CD4-positive, alpha-beta T cell (primary cell): ENCODE data around the gene NRXN3. TPM values are rescaled to one million over a fixed set of nuclear protein-coding genes. Genes with fewer than 3 reads are reported as not detected.

ENCODE experiments used
- ATAC-seq: fragments of 200-7000 bp; cut with Tn5 transposase; one replicate; pipeline ENCODE4 v1.10.0; 2022; ENCODE audit warnings: mild to moderate bottlenecking; ENCODE audit not compliant: poor library complexity
- CTCF ChIA-PET: fragments of 350-600 bp; sonication (Branson Sonifier 250); formaldehyde crosslinking; loops from one replicate; lab custom pipeline; 2021; ENCODE audit warnings: antibody characterized with exemption, inconsistent platforms; lab: Charles Lee
- POLR2A ChIA-PET: fragments of 350-600 bp; sonication (Branson Sonifier 250); formaldehyde crosslinking; loops from one replicate; lab custom pipeline; 2021; ENCODE audit warnings: antibody characterized with exemption, inconsistent platforms; lab: Charles Lee
- DNase-seq, 14 experiments: peaks; one replicate each; pipeline ENCODE4 v3.0.0-alpha.2; 2013 to 2020; ENCODE audit warnings: mixed read lengths in 2 of 14
- H3K27ac ChIP-seq, 2 donors: one replicate each; pipeline versions ENCODE4 v1.5.1 to v1.7.0; 2013; ENCODE audit warnings: low read length in 2 of 2, low read depth in 1 of 2, mild to moderate bottlenecking in 1 of 2
- H3K27me3 ChIP-seq, 2 experiments: 1 replicate in 1 of 2; 2 replicates in 1 of 2; pipeline versions ENCODE4 v1.6.1 to v1.7.0; 2013; ENCODE audit warnings: low read length in 2 of 2, control low read depth in 1 of 2, mild to moderate bottlenecking in 1 of 2, moderate library complexity in 1 of 2; ENCODE audit not compliant: insufficient read depth in 2 of 2, control insufficient read depth in 1 of 2
- H3K36me3 ChIP-seq: one replicate; pipeline ENCODE4 v1.6.1; 2013; ENCODE audit warnings: low read length, control low read depth; ENCODE audit not compliant: insufficient read depth
- H3K4me1 ChIP-seq: one replicate; pipeline ENCODE4 v1.6.1; 2013; ENCODE audit warnings: low read length, control low read depth; ENCODE audit not compliant: insufficient read depth
- H3K4me3 ChIP-seq: one replicate; pipeline ENCODE4 v1.5.1; 2013; ENCODE audit warnings: mild to moderate bottlenecking, low read length, moderate library complexity
- H3K9me3 ChIP-seq, 2 experiments: 1 replicate in 1 of 2; 2 replicates in 1 of 2; pipeline versions ENCODE4 v1.6.1 to v1.7.0; 2013; ENCODE audit warnings: low read length in 2 of 2, mild to moderate bottlenecking in 2 of 2, control low read depth in 1 of 2, moderate library complexity in 1 of 2; ENCODE audit not compliant: control insufficient read depth in 1 of 2, insufficient read depth in 1 of 2
- H3K27ac Mint-ChIP-seq: one replicate; pipeline ENCODE4 v1.8.0; 2020; ENCODE audit warnings: mixed read lengths
- H3K27me3 Mint-ChIP-seq: one replicate; pipeline ENCODE4 v1.8.0; 2021; ENCODE audit warnings: mixed read lengths
- H3K36me3 Mint-ChIP-seq: one replicate; pipeline ENCODE4 v1.8.0; 2021; ENCODE audit warnings: low read depth, mixed read lengths
- H3K4me1 Mint-ChIP-seq: one replicate; pipeline ENCODE4 v1.8.0; 2021; ENCODE audit warnings: low read depth, mixed read lengths
- H3K4me3 Mint-ChIP-seq: one replicate; pipeline ENCODE4 v1.8.0; 2020; ENCODE audit warnings: mild to moderate bottlenecking, mixed read lengths
- H3K9me3 Mint-ChIP-seq: one replicate; pipeline ENCODE4 v1.8.0; 2020; ENCODE audit warnings: mixed read lengths
- CTCF ChIP-seq: fragments of 200-600 bp; IDR thresholded peaks from one replicate; pipeline ENCODE4 v1.8.0; 2022; ENCODE audit warnings: antibody characterized with exemption, mild to moderate bottlenecking
- intact Hi-C, 2 experiments: fragments of 100-400 bp; cut with DNase I in 1 of 2; cut with micrococcal nuclease in 1 of 2; formaldehyde crosslinking; loops; one replicate each; pipeline versions ENCODE4 v1.15.1 to v1.9.0; 2023 to 2025; cut with DNase I, micrococcal nuclease
- total RNA-seq, 174 experiments: library from RNA in 2 of 174; stranded (reverse) in 2 of 174; gene quantifications; one replicate each; pipeline ENCODE4 v1.2.3 and lab custom pipeline; 2021 to 2026

The NRXN3 gene
- total RNA-seq, 2 experiments from 2014 or later = not detected

GRCh38 chr14:78310272-78310671 is 140.1 kb downstream of the NRXN3 start:
- TF ChIP-seq CTCF = no peak
- no peaks in the 10 kb centered on the region for H3K9me3 ChIP-seq
- CTCF ChIA-PET = no interaction called here
- DNase-seq (no peak), ATAC-seq (no peak)
- H3K27me3 ChIP-seq = peaks cover 0 to 5% of the 10 kb centered on the region in 2 experiments
- H3K4me3 Mint-ChIP-seq = no peak overlapping the region
- no peak overlapping the region for H3K4me3 ChIP-seq
- POLR2A ChIA-PET = no interaction called here
- no peaks in the 10 kb centered on the region for H3K4me1 ChIP-seq
- no peak overlapping the region for H3K27ac Mint-ChIP-seq
- no peaks in the 10 kb centered on the region for H3K36me3 ChIP-seq
- no peak overlapping the region for H3K27ac ChIP-seq
- intact Hi-C loops = no loop called here
- H3K4me1 Mint-ChIP-seq = no peaks in the 10 kb centered on the region
- peaks cover 30% of the 10 kb centered on the region for H3K27me3 Mint-ChIP-seq
- H3K9me3 Mint-ChIP-seq = no peaks in the 10 kb centered on the region
- no peaks in the 10 kb centered on the region for H3K36me3 Mint-ChIP-seq

- no peaks in the 10 kb centered on the region for H3K4me1 ChIP-seq
- POLR2A ChIA-PET = interaction anchor here (0.6 kb wide), 1 partner anchor 37 kb away, joined by 4 read pairs; no protein-coding TSS in a partner anchor
- H3K27ac ChIP-seq = no peak overlapping the region
- Mint-ChIP-seq H3K4me1 (no peaks in the 10 kb centered on the region), H3K9me3 (no peaks in the 10 kb centered on the region), H3K27ac (no peak overlapping the region), H3K27me3 (peaks cover 43% of the 10 kb centered on the region), H3K4me3 (no peak overlapping the region), H3K36me3 (no peaks in the 10 kb centered on the region)
- no peak for ATAC-seq
- intact Hi-C loops = no loop called here
- H3K36me3 ChIP-seq = no peaks in the 10 kb centered on the region
- CTCF ChIA-PET = no interaction called here
- TF ChIP-seq CTCF = no peak
- no peak overlapping the region for H3K4me3 ChIP-seq
- no peaks in the 10 kb centered on the region for H3K9me3 ChIP-seq
- DNase-seq = no peak
- H3K27me3 ChIP-seq = peaks cover 0 to 5% of the 10 kb centered on the region in 2 experiments
These were observed 143.3 kb downstream of the NRXN3 start for GRCh38 chr14:78313499-78313898.

DNA sequence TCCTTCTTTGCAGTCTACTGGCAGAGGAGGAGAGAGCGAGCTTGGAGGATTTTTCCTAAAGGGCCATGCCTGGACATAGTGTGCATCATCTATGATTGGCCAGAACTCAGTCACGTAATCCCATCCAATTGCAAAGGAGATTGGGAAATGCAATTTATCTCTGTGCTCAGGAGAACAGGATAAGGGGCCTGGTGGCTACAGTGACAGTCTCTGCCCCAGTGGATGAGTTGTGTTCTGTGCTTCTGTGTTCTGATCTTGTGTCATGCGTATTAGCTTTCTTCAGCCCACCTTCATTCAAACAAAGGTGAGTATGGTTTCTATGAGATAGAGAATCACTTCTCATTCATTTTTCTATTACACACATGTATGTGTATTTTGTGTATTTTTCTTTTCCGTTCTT is 144.3 kb downstream of the NRXN3 start:
- ChIA-PET CTCF (no interaction called here), POLR2A (no interaction called here)
- no peaks in the 10 kb centered on the region for H3K36me3 ChIP-seq
- no peaks in the 10 kb centered on the region for H3K4me1 Mint-ChIP-seq
- no peaks in the 10 kb centered on the region for H3K4me1 ChIP-seq
- DNase-seq = no peak
- no peaks in the 10 kb centered on the region for H3K9me3 ChIP-seq
- intact Hi-C loops = no loop called here
- H3K27ac Mint-ChIP-seq = no peak overlapping the region
- no peak overlapping the region for H3K4me3 ChIP-seq
- peaks cover 42% of the 10 kb centered on the region for H3K27me3 Mint-ChIP-seq
- H3K4me3 Mint-ChIP-seq = no peak overlapping the region
- TF ChIP-seq CTCF = no peak
- H3K27me3 ChIP-seq = peaks cover 0 to 5% of the 10 kb centered on the region in 2 experiments
- H3K36me3 Mint-ChIP-seq = no peaks in the 10 kb centered on the region
- H3K9me3 Mint-ChIP-seq = no peaks in the 10 kb centered on the region
- ATAC-seq = no peak
- H3K27ac ChIP-seq = no peak overlapping the region
